CD4-positive, alpha-beta T cell (primary cell): ENCODE results near the gene ZNF277. TPM values are rescaled to one million over a fixed set of nuclear protein-coding genes. Genes with fewer than 3 reads are reported as not detected.

ENCODE experiments used
- ATAC-seq: fragments of 200-7000 bp; cut with Tn5 transposase; one replicate; pipeline ENCODE4 v1.10.0; 2022; ENCODE audit warnings: mild to moderate bottlenecking; ENCODE audit not compliant: poor library complexity
- CTCF ChIA-PET: fragments of 350-600 bp; sonication (Branson Sonifier 250); formaldehyde crosslinking; loops from one replicate; lab custom pipeline; 2021; ENCODE audit warnings: antibody characterized with exemption, inconsistent platforms; lab: Charles Lee
- POLR2A ChIA-PET: fragments of 350-600 bp; sonication (Branson Sonifier 250); formaldehyde crosslinking; loops from one replicate; lab custom pipeline; 2021; ENCODE audit warnings: antibody characterized with exemption, inconsistent platforms; lab: Charles Lee
- DNase-seq, 14 experiments: peaks; one replicate each; pipeline ENCODE4 v3.0.0-alpha.2; 2013 to 2020; ENCODE audit warnings: mixed read lengths in 2 of 14
- H3K27ac ChIP-seq, 2 donors: one replicate each; pipeline versions ENCODE4 v1.5.1 to v1.7.0; 2013; ENCODE audit warnings: low read length in 2 of 2, low read depth in 1 of 2, mild to moderate bottlenecking in 1 of 2
- H3K27me3 ChIP-seq, 2 experiments: 1 replicate in 1 of 2; 2 replicates in 1 of 2; pipeline versions ENCODE4 v1.6.1 to v1.7.0; 2013; ENCODE audit warnings: low read length in 2 of 2, control low read depth in 1 of 2, mild to moderate bottlenecking in 1 of 2, moderate library complexity in 1 of 2; ENCODE audit not compliant: insufficient read depth in 2 of 2, control insufficient read depth in 1 of 2
- H3K36me3 ChIP-seq: one replicate; pipeline ENCODE4 v1.6.1; 2013; ENCODE audit warnings: low read length, control low read depth; ENCODE audit not compliant: insufficient read depth
- H3K4me1 ChIP-seq: one replicate; pipeline ENCODE4 v1.6.1; 2013; ENCODE audit warnings: low read length, control low read depth; ENCODE audit not compliant: insufficient read depth
- H3K4me3 ChIP-seq: one replicate; pipeline ENCODE4 v1.5.1; 2013; ENCODE audit warnings: mild to moderate bottlenecking, low read length, moderate library complexity
- H3K9me3 ChIP-seq, 2 experiments: 1 replicate in 1 of 2; 2 replicates in 1 of 2; pipeline versions ENCODE4 v1.6.1 to v1.7.0; 2013; ENCODE audit warnings: low read length in 2 of 2, mild to moderate bottlenecking in 2 of 2, control low read depth in 1 of 2, moderate library complexity in 1 of 2; ENCODE audit not compliant: control insufficient read depth in 1 of 2, insufficient read depth in 1 of 2
- H3K27ac Mint-ChIP-seq: one replicate; pipeline ENCODE4 v1.8.0; 2020; ENCODE audit warnings: mixed read lengths
- H3K27me3 Mint-ChIP-seq: one replicate; pipeline ENCODE4 v1.8.0; 2021; ENCODE audit warnings: mixed read lengths
- H3K36me3 Mint-ChIP-seq: one replicate; pipeline ENCODE4 v1.8.0; 2021; ENCODE audit warnings: low read depth, mixed read lengths
- H3K4me1 Mint-ChIP-seq: one replicate; pipeline ENCODE4 v1.8.0; 2021; ENCODE audit warnings: low read depth, mixed read lengths
- H3K4me3 Mint-ChIP-seq: one replicate; pipeline ENCODE4 v1.8.0; 2020; ENCODE audit warnings: mild to moderate bottlenecking, mixed read lengths
- H3K9me3 Mint-ChIP-seq: one replicate; pipeline ENCODE4 v1.8.0; 2020; ENCODE audit warnings: mixed read lengths
- CTCF ChIP-seq: fragments of 200-600 bp; IDR thresholded peaks from one replicate; pipeline ENCODE4 v1.8.0; 2022; ENCODE audit warnings: antibody characterized with exemption, mild to moderate bottlenecking
- intact Hi-C, 2 experiments: fragments of 100-400 bp; cut with DNase I in 1 of 2; cut with micrococcal nuclease in 1 of 2; formaldehyde crosslinking; loops; one replicate each; pipeline versions ENCODE4 v1.15.1 to v1.9.0; 2023 to 2025; cut with DNase I, micrococcal nuclease
- total RNA-seq, 174 experiments: library from RNA in 2 of 174; stranded (reverse) in 2 of 174; gene quantifications; one replicate each; pipeline ENCODE4 v1.2.3 and lab custom pipeline; 2021 to 2026

The ZNF277 gene
- total RNA-seq, 2 experiments from 2014 or later, result 21.6 to 22.5 TPM

DNA sequence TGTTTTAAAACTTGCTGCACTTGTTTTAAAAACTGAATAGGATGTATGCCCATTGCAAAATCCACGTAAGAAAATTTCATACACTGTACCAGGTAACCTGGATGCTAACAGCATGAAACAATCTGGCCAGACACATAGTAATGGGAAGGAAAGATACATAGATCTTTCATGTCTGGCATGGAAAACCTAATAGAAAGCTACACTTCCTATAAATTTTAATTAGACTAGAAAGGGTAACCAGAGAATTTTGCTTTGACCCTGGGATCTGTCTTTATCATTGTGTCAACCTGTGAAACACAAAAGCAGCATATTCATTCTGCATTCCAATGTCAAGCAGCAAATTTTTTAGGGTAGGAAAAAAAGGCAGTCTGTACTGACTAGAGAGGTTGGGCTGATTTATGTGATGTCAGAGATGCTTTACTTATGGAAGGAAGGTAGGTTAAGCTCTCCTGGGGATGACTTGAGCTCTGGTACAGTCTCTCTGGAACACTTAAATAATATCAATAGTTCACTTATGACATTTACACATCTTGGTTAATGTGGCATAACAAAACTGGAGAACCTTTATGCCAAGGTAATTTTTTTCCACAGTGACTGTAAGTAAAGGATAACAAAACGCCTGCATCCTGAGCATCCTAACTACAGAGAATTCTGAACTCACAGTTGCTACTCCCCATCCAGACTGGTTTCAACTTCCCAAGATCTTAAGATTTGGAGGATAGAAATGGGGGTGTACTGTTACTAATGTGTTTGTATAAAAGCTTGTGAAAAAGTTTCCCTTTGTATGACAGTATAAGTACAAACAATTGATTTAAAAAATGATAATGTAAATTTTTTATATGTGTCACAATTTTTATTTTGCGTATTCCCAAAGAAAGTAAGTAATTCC, 45.0 kb upstream of the ZNF277 start:
- ATAC-seq (no peak), DNase-seq (no peak)
- Histone ChIP-seq H3K27ac (no peak overlapping the region), H3K9me3 (no peaks in the 10 kb centered on the region), H3K36me3 (no peaks in the 10 kb centered on the region), H3K27me3 (peaks cover 0 to 3% of the 10 kb centered on the region in 2 experiments), H3K4me1 (no peaks in the 10 kb centered on the region), H3K4me3 (no peak overlapping the region)
- Mint-ChIP-seq H3K4me1 (no peaks in the 10 kb centered on the region), H3K4me3 (no peak overlapping the region), H3K27me3 (peaks cover 8% of the 10 kb centered on the region), H3K27ac (no peak overlapping the region), H3K36me3 (no peaks in the 10 kb centered on the region), H3K9me3 (no peaks in the 10 kb centered on the region)
- POLR2A ChIA-PET, result no interaction called here
- CTCF ChIA-PET, result no interaction called here
- no peak for TF ChIP-seq CTCF
- intact Hi-C loops, result no loop called here

DNA sequence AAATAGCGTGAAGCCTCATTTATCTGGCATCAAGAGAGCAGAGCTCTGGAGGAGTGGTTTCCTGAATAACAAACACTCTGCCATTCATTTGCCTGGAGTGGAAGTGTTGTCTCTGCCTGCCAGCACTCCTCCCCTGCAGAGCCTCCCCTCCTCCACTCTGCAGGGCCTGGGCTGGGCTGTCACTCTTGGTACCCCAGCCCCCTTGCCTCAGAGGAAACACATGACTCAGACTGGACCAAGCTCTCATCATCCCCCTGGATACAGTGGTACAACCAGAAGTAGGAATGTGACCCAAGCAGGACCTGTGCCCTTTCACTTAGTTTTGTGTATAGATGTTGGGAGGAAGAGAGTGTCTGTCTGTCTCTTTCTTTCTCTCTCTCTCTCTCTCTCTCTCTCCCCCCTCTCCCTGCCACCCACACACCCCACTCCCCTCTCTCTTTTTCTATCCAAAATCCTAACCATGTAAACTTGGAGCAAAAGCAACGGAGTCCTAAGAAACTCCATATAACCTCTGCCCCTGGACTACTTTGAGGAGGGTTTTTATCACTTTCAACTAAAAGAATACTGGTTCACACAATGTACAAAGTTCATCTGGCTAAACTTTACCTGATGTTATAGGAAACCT, 44.2 kb upstream of the ZNF277 start:
- no peak for ATAC-seq
- Histone ChIP-seq H3K27me3 (peaks cover 0 to 3% of the 10 kb centered on the region in 2 experiments), H3K27ac (no peak overlapping the region), H3K4me1 (no peaks in the 10 kb centered on the region), H3K36me3 (no peaks in the 10 kb centered on the region), H3K4me3 (no peak overlapping the region), H3K9me3 (no peaks in the 10 kb centered on the region)
- intact Hi-C loops, result no loop called here
- H3K4me3 Mint-ChIP-seq, result no peak overlapping the region
- no peak overlapping the region for H3K27ac Mint-ChIP-seq
- H3K9me3 Mint-ChIP-seq, result no peaks in the 10 kb centered on the region
- no peak for TF ChIP-seq CTCF
- no peak for DNase-seq
- H3K27me3 Mint-ChIP-seq, result peaks cover 8% of the 10 kb centered on the region
- CTCF ChIA-PET, result no interaction called here
- H3K36me3 Mint-ChIP-seq, result no peaks in the 10 kb centered on the region
- POLR2A ChIA-PET, result no interaction called here
- no peaks in the 10 kb centered on the region for H3K4me1 Mint-ChIP-seq

DNA sequence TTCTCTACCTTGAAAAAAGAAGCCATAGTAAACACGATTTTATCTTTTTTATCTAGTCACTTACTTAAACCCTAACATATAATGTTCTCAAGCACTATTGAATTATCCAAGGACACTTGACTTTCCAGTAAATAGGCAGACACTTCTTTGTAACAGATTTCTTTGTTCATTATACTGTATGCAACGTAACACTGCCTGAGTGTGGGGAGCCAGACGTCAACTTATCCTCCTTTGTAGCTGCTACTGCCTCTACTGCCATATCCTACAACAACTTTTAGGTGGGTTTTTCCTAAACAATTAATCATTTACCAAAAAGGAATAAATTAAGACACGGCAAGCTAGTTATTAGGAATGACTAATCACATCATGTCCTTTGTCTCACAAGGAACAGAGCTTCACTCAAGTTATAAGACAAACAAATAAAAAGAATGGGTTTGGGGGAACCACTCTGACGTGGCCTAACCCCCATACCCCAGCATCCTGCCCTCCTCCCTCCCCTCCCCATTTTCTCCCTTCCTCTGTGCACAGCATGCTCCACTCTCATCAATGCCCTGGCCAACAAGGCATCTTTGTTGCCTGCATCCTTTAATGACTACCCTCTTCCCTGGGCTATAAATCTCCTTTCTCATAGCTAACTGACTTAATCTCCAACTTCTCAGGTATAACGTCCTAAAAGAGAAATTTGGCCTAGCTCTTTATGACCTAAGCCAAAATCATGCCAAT, 43.5 kb upstream of the ZNF277 start:
- Histone ChIP-seq H3K4me1 (no peaks in the 10 kb centered on the region), H3K27ac (no peak overlapping the region), H3K27me3 (no peaks in the 10 kb centered on the region), H3K36me3 (no peaks in the 10 kb centered on the region), H3K4me3 (no peak overlapping the region), H3K9me3 (no peaks in the 10 kb centered on the region)
- peaks cover 8% of the 10 kb centered on the region for H3K27me3 Mint-ChIP-seq
- POLR2A ChIA-PET, result no interaction called here
- H3K36me3 Mint-ChIP-seq, result no peaks in the 10 kb centered on the region
- CTCF ChIA-PET, result no interaction called here
- no peak overlapping the region for H3K27ac Mint-ChIP-seq
- ATAC-seq (no peak), DNase-seq (no peak)
- no peak overlapping the region for H3K4me3 Mint-ChIP-seq
- no peaks in the 10 kb centered on the region for H3K9me3 Mint-ChIP-seq
- no peaks in the 10 kb centered on the region for H3K4me1 Mint-ChIP-seq
- TF ChIP-seq CTCF, result no peak
- intact Hi-C loops, result no loop called here
